ENCODE measurements around the gene ZNF500.
"Not testable (repeated sequence)": the region's sequence is repeated elsewhere in the genome, so short reads cannot be mapped to it uniquely, and the experiment has no call there.

ZNF500 gene

GRCh38 chr16:4746991-4747574 lies 19.9 kb downstream of the ZNF500 start:
- no peak for DNase-seq (ENCODE audit: extremely low read depth in 1 of 2, low read depth in 1 of 2)

- DNase-seq (ENCODE audit: extremely low read depth in 1 of 2, low read depth in 1 of 2), result no peak
These were observed 20.7 kb downstream of the ZNF500 start for GRCh38 chr16:4746215-4746614.

GRCh38 chr16:4745274-4745569 lies 21.7 kb downstream of the ZNF500 start:
- DNase-seq (ENCODE audit: extremely low read depth in 1 of 2, low read depth in 1 of 2), result no peak

GRCh38 chr16:4744555-4745273 lies 22.2 kb downstream of the ZNF500 start:
- DNase-seq (ENCODE audit: extremely low read depth in 1 of 2, low read depth in 1 of 2), result no peak

- DNase-seq (ENCODE audit: extremely low read depth in 1 of 2, low read depth in 1 of 2), result no peak
These were observed 23.6 kb downstream of the ZNF500 start for GRCh38 chr16:4743226-4743878.

GRCh38 chr16:4738370-4738769 lies 28.6 kb downstream of the ZNF500 start:
- DNase-seq (ENCODE audit: extremely low read depth in 1 of 2, low read depth in 1 of 2), result not testable (repeated sequence)

GRCh38 chr16:4737545-4737944 lies 29.4 kb downstream of the ZNF500 start:
- no peak for DNase-seq (ENCODE audit: extremely low read depth in 1 of 2, low read depth in 1 of 2)

GRCh38 chr16:4736546-4736945 lies 30.4 kb downstream of the ZNF500 start:
- DNase-seq (ENCODE audit: extremely low read depth in 1 of 2, low read depth in 1 of 2), result no peak

GRCh38 chr16:4734730-4735535 lies 32.0 kb downstream of the ZNF500 start:
- DNase-seq (ENCODE audit: extremely low read depth in 1 of 2, low read depth in 1 of 2), result peak; percentile 81 to 93

GRCh38 chr16:4734063-4734729 lies 32.8 kb downstream of the ZNF500 start, which contains the start of the genes ANKS3 and DNAAF8:
TSS of gene ANKS3 (minus strand) at chr16:4734271. CDS start at chr16:4730149, 4,122 bp downstream.
TSS of gene DNAAF8 (plus strand) at chr16:4734537. CDS start at chr16:4736515, 1,978 bp downstream.
- DNase-seq (ENCODE audit: extremely low read depth in 1 of 2, low read depth in 1 of 2), result peak; percentile 30 to 68

GRCh38 chr16:4733747-4734062 lies 33.3 kb downstream of the ZNF500 start:
- peak; percentile 1 to 2 for DNase-seq (ENCODE audit: extremely low read depth in 1 of 2, low read depth in 1 of 2)

- DNase-seq (ENCODE audit: extremely low read depth in 1 of 2, low read depth in 1 of 2), result no peak
These were observed 33.7 kb downstream of the ZNF500 start for GRCh38 chr16:4733211-4733742.

- DNase-seq (ENCODE audit: extremely low read depth in 1 of 2, low read depth in 1 of 2), result no peak
These were observed 37.1 kb downstream of the ZNF500 start for GRCh38 chr16:4729876-4730275.

GRCh38 chr16:4728676-4729075 lies 38.3 kb downstream of the ZNF500 start:
- DNase-seq (ENCODE audit: extremely low read depth in 1 of 2, low read depth in 1 of 2), result no peak

- no peak for DNase-seq (ENCODE audit: extremely low read depth in 1 of 2, low read depth in 1 of 2)
These were observed 40.3 kb downstream of the ZNF500 start for GRCh38 chr16:4726616-4727015.

GRCh38 chr16:4724661-4725270 lies 42.2 kb downstream of the ZNF500 start:
- no peak for DNase-seq (ENCODE audit: extremely low read depth in 1 of 2, low read depth in 1 of 2)

- no peak for DNase-seq (ENCODE audit: extremely low read depth in 1 of 2, low read depth in 1 of 2)
These were observed 43.7 kb downstream of the ZNF500 start for GRCh38 chr16:4723071-4723767.

GRCh38 chr16:4718466-4718865 lies 48.5 kb downstream of the ZNF500 start:
- DNase-seq (ENCODE audit: extremely low read depth in 1 of 2, low read depth in 1 of 2), result no peak

- DNase-seq (ENCODE audit: extremely low read depth in 1 of 2, low read depth in 1 of 2), result no peak
These were observed 52.0 kb downstream of the ZNF500 start for GRCh38 chr16:4714996-4715395.
